SKM-1 treated with dmso at 0.1 percent for 144 hours (cell line): Measurements from ENCODE around the gene TRUB1.
"Not testable (repeated sequence)": the region's sequence is repeated elsewhere in the genome, so short reads cannot be mapped to it uniquely, and the experiment has no call there.

Source experiments
- DNase-seq: peaks from one replicate; lab custom pipeline; 2025; ENCODE audit not compliant: unreplicated experiment; lab: John Stamatoyannopoulos, UW

TRUB1 gene

GRCh38 chr10:114923551-114923950 lies 14.4 kb upstream of the TRUB1 start:
- DNase-seq: no peak

DNA sequence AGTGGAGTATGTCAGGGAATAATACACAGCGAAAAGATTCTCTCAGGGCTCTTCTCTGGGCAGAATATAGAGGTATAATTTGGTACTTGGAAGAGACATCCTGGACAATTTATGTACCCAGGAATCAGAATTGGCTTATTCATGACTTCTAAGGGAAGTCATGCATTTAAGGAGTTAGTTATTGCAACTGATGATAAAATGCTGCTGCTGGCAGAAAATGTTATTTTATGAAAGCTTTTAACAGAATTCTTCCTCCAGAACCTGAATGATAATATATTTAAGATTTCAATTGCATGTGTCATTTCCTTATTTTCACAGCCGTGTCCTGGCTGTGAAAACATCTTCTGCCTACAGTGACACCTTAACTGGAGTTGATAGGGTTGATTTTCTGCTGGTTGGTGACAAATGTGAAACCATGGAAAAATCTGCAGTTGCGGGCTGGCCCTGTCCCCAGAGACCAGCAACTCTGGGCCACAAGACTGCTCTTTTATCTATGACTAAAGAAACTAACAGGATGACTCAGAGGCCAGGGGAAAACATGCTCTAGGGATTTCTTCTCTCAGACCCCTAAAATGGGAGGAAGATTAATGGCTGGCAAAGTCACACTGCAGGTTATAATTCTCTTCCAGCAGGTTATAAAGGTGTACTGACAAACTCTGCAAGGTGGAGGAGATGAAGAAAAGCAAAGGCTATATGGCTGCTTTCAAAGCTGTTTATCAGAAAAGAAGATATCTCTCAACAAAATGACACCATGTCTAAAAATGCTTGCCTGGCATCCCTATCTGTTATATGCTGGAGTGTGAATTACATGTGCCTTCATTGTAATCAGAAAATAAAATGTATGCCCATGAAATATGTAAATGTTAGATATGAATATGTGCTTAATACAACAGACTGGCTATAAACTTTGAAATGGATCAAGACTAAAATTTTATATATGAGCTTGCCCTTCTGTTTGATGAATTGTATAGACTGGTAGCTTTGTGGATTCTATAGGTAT lies 12.1 kb upstream of the TRUB1 start:
- no peak for DNase-seq

- no peak for DNase-seq
Measured at GRCh38 chr10:114928818-114929217, 9.2 kb upstream of the TRUB1 start.

GRCh38 chr10:114930320-114930719 lies 7.7 kb upstream of the TRUB1 start:
- no peak for DNase-seq

DNA sequence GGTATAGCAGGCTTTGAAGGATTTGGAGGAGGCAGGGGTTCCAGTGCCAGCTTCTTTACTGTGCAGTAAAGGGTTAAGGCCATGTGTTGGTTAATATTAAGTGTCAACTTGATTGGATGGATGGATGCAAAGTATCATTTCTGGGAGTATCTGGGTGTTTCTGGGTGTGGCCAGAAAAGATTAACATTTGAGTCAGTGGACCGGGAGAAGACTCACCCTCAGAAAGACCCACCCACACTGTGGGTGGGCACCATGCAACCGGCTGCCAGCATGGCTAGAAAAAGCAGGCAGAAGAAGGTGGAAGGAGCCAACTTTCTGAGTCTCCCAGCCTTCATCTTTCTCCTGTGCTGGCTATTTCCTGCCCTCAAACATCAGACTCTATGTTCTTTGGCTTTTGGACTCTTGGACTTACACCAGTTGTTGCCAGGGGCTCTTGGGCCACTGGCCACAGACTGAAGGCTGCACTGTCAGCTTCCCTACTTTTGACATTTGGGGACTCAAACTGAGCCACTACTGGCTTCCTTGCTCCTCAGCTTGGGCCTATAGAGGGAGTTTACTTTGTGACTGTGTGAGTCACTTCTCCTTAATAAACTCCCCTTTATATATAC lies 6.8 kb upstream of the TRUB1 start:
- DNase-seq: no peak

DNA sequence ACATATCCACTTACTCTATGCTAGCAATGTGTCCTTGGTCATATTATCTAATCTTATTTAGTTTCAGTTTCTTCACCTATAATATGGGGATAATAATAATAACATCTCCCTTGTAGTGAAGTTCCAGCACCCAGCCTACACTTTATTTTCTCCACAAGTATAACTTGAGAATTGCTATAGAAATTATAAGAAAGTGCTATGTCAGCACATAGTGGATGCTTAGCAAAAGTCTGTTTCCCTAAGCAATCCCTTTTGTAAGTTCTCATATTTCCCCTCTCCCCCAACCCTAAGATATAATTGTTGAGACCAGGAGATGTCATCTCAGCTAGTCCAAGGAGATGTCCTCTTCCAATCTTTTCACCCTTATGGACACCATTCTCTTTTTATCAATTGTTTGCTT lies 5.8 kb upstream of the TRUB1 start:
- DNase-seq: no peak

DNA sequence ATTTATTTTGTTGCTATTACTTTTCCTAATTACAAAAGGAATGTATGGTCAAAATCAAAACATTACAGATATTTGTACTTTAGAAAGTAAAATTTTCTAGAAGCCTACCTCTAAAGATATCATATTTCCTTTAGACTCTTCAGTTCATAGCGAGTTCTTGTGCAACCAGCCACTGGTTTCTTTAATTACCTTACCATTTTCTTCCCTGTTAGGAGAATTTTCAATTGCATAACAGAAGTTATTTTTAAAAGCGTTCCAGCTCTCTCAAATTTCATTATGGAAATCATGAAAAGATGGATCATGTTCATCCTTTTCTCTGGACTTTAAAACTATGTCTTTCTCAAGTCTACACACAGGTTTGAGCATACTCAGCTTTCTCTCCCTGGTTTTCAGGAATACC lies 5.0 kb upstream of the TRUB1 start:
- DNase-seq: no peak

DNA sequence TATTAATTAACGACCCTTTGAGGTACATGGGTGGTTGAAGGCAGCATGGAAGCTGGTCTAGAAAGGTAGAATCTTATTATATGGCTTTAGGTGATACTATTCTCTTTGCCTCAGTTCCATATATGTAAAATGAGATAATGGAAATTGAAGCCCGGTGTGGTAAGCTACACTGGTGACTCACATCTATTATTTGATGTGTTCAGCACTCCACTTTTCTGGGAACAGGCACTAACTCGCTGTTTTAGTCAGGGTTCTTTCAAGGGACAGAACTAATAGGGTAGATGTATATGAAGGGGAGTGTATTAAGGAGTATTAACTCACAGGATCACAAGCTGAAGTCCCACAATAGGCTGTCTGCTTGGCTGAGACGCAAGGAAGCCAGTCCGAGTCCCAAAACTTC lies 4.4 kb upstream of the TRUB1 start:
- no peak for DNase-seq

- not testable (repeated sequence) for DNase-seq
Measured at GRCh38 chr10:114933995-114934394, 4.0 kb upstream of the TRUB1 start.

DNA sequence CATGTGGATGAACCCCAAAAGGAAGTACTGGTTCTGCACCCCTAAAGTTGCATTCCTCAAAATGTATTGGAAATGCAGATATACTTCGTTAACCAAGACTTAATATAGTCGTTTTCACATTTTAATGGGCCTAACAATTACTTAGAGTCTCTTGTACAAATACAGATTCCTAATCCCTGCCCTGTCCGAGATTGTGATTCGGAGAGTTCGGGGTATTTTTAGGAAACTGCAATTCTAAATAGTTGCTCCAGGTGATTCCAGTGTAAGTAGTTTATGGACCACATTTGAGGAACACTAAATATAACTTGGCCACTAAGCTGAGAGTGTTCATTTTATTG lies 830 bp downstream of the TRUB1 start:
- DNase-seq: no peak

DNA sequence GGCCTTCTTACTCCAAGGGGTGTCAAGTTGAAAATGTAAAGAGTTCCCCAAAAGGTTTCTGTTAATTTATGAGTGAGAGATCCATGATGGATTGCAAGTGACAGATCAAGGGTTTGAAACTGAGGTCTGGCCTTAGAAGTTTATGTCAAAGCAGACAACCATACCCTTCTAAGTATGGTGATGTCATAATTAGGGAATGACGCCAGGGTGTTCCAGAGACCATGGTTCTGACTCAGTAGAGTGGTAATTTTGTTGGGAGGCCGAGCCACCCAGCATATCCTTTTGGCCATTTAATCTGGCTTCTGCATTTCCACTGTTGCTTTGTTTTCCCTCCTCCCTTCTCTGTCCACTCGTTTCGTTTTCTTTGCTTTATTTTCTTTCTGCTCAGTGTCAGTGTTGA lies 2.7 kb downstream of the TRUB1 start:
- DNase-seq: no peak

GRCh38 chr10:114943000-114943399 lies 5.0 kb downstream of the TRUB1 start:
- DNase-seq: no peak

- no peak for DNase-seq
Measured at GRCh38 chr10:114953047-114953446, 15.1 kb downstream of the TRUB1 start.

DNA sequence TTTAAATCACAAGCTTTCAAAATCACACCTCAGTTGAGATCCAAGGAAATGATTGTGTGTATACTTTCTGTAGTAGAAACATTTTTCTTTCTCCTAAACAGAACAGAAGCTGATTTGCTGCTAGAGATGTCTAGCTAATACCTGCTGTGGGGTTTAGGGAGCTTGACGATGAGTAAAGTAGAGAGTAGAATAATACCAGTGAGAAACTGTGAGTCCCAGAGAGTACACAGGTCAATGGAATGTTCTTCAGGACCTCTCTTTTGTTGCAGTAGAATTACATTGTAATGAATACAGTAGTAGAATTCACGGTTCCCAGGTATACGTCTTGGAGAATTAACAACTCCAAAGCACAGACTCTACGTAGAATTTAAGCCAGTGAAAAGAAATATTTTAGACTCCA lies 18.0 kb downstream of the TRUB1 start:
- DNase-seq: no peak

GRCh38 chr10:114956466-114956865 lies 18.5 kb downstream of the TRUB1 start:
- no peak for DNase-seq

DNA sequence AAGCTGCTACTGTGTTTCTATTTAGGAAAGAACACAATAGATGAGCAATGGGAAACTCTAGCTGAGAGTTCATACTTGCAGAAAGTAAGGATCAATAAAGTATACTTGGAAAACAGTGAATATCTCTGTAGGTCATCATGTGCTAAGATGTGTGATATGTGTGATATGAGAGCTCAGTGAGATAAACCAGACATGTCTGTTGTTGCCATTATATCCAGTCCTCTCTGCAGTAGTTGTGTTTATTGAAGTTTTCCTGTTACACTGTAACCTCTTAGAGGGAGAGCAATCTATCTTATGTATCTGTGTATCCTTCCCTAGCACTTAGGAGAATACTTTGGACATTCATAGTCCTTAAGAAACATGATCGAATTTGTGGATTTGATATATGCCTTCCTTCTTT lies 19.1 kb downstream of the TRUB1 start:
- no peak for DNase-seq

GRCh38 chr10:114957673-114958072 lies 19.7 kb downstream of the TRUB1 start:
- DNase-seq: no peak

- no peak for DNase-seq
Measured at GRCh38 chr10:114962441-114962840, 24.4 kb downstream of the TRUB1 start.

GRCh38 chr10:114963908-114964307 lies 25.9 kb downstream of the TRUB1 start:
- no peak for DNase-seq

GRCh38 chr10:114967071-114967470 lies 29.1 kb downstream of the TRUB1 start:
- no peak for DNase-seq

DNA sequence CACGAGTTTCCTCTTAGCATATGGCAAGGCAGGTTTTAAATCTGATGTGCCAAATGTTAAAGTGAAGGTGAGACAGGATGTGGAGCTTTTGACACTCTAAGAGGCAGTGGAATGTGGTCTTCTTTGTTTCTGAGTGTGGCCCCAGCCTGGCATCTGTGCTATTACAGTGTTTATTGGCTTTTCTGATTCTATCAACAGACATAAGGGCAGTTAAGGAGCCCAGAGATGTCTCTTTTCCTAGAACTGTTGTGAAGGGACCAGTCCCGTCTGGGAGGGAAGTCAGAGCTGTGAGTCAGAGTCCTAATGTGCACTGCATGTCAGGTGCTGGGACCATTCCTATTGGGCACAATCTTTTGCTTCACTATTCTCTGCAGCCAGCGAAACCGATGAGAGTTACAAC lies 32.5 kb downstream of the TRUB1 start:
- DNase-seq: no peak

- no peak for DNase-seq
Measured at GRCh38 chr10:114973306-114973705, 35.3 kb downstream of the TRUB1 start.

GRCh38 chr10:114973997-114974396 lies 36.0 kb downstream of the TRUB1 start:
- DNase-seq: no peak
